ENCODE measurements around the gene SYNE1.

The SYNE1 gene

GRCh38 chr6:152267967-152268845 is 369.0 kb downstream of the SYNE1 start:
- DNase-seq: peak in 3 of 6 experiments; percentile 3 to 54 (median 49)

DNA sequence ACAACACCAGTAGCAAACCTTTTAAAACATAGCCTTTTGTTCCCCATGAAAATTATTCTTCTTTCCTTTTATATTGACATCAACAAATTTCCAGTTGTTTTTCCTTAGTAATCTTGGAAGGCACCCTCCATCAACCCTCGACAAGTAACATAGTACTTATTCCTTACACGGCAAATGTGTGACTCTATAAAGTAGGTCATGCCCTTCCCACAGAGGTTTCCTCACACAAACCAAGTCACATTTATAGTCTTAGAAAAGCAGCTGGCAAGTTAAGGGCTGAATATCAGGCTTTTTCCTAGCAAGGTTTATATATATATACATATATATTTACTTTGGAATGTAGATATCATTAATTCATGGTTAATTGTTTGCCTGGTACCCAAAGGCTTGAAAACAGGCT is 371.5 kb downstream of the SYNE1 start:
- DNase-seq: no peak

DNA sequence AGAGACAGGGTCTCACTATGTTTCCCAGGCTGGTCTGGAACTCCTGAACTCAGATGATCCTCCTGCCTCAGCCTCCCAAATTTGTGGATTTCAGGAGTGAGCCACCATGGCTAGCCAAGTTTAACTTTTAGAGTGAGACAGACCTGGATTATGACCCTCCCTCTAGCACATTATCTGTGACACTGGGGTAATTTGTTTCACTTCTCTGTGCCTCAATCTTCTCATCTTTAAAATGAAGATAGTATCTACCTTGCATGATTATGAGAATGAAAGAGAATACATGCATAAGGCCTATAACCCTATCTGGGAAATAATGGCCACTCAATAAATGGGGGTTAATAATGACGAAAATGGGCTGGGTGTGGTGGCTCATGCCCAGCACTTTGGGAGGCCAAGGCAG is 373.6 kb downstream of the SYNE1 start:
- DNase-seq: no peak

DNA sequence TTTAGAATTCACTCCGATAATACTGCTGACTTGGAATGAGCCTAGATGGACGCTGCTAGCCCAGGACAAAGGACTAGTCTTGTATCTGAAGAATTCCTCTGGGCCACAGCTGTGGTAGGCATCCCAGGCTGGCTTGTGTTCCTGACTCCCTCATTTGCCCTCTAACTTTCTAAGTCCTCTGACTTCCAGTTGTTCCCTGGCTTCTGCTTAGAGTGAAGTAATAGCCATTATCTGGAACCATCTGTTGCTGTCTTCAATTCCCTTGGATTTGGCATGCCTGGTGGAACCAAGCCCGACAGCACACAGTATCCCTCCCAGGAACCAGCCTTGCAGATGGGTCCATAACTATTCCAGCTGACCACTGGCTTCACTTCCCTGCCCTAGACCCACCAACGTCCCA is 376.0 kb downstream of the SYNE1 start:
- no peak for DNase-seq

- no peak for DNase-seq
These were observed 377.9 kb downstream of the SYNE1 start for GRCh38 chr6:152259234-152259633.

DNA sequence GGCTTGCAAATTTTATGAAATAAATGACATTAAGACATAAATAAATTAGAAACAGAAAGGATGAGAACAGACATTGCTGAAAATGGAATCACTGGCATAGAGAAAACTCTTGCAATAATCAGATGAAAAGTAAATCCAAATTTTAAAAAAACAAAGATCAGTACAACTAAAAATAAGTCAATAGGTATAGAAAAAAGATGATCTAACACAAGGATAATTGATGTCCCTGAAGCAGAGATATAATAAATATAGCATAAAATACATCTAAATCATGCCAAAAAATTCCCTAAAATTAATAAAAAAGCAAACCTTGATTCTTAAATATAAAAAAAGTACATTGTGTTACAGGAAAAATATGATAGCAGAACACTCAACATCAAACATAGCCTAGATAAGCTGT is 379.6 kb downstream of the SYNE1 start:
- no peak for DNase-seq

DNA sequence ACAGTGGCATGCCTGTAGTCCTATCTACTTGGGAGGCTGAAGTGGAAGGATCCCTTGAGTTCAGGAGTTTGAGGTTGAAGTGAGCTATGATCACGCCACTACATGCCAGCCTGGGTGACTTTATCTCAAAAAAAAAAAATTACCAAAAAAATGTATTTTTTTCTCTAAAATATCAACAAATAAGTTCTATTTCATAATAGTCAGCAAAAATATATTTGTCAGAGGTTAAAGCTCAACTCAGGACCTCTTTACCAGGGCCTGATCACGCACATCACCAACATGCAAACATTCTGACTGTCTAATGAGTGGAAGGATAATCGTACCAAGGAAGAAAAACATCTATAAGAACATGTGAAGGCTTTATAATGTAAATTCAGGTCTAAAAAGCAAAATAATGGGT is 387.0 kb downstream of the SYNE1 start:
- DNase-seq: no peak

- DNase-seq: no peak
These were observed 388.2 kb downstream of the SYNE1 start for GRCh38 chr6:152248980-152249379.

- no peak for DNase-seq
These were observed 390.4 kb downstream of the SYNE1 start for GRCh38 chr6:152246554-152247337.

DNA sequence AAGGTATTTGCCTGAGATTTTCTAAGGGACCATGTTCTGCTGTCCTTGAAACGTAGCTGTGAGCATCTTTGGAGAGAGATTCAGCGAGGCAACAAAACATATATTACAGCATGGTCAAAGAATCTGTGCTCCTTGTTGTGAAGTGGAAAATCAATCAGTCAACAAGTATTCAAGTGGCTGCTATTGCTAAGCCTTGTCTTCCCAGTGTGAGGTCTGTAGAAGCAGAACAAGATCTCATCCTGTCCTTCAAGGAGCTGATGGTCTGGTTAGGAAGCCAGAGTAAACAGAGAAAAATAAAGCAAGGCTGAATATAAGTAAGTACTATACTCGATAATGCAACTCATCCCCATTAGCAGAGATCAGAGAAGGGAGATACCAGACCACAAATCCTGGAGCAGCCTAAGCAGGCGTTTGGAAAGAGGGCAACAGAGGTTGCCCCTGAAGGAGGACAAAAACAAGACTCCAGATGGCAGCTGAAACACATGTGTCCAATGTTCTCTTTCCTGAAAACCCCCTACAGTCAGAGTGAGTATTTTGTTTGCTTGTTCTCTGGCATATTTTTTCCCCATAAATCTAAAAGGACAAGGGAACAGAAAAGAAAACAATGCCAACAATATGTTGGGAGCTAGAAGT is 392.0 kb downstream of the SYNE1 start:
- no peak for DNase-seq

- DNase-seq: no peak
These were observed 396.0 kb downstream of the SYNE1 start for GRCh38 chr6:152241013-152241766.

DNA sequence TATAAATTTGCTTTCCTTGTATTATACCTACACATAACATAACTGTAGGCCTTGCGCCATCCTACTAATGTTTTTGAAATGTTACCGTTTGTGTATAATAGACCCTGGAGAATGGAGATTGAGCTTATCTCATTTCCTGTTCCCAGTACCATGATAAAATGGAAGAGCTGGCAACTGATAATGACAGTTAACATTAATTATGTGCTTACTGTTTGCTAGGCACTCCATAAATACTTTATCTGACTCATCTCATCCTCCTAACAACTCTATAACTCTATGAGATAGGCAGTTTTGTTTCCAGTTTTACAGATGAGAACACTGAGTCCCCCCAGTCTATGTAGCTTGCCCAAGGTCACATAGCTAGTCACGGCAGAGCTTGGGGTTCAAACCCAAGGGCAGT is 396.7 kb downstream of the SYNE1 start:
- no peak for DNase-seq

DNA sequence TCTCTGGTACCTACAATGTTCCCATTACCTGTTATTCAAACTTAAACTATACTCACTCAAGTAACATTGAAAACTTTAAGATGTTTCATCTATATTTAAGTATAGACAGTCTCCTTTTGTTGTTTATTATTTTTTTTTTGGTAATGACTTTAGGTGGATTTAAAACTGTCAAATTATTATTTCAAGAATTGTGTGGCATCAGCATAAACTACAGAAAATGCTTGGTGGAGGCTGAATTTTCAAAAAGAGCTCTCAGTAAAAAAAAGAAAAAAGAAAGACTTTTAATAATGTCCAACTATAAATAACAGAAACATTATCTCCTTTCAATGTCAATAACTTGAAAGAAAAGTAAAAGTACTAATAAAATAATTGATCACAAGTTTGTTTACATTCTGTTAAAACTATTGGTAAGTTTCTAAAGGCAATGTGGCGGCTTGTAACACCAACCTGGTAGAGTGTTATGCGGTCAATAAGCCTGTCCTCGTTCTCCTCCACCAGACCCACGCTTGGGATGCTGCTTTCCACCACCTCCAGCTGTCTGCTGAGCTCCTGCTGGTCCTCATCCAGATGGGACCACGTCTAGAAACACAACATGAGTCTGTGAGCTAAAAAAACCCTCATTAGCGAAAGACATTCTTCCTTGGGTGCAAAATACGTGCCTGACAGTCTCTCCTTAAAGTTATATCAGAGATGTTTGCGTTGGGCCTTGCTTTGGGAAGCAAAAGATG is 400.6 kb downstream of the SYNE1 start:
- DNase-seq: no peak

DNA sequence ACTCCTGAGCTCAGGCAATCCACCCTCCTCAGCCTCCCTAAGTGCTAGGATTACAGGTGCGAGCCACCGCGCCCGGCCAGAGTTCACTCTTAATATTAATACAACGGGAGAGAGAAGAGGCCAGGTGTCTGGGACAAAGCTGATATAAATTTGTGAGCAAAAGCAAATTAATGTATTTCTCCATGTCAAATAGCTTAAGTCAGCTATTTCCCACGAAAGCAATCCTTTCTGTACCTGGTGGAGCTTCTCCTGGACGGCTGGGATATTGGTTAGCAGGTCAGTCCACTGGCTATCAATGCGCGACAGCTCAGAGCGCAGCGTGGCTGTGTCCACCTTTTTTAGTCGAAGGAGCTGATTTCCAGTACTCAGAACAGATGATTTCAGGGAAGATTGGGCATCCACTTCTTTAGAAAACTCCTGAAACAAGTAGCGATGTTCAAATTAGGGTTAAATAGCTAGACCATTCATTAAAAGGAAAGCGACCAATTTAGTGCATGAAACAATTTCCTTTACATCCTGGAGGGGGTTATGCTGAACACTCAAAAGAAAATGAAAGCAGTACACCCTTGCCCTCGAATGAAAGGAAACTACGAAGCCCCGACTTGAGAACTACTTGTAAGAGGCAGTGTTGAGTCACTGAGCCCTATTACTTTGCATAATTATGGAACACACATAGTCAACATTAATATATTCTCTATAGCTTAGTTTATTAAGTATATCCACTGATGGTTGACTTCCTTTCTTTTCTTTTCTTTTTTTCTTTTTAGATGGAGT is 403.4 kb downstream of the SYNE1 start:
- peak in 3 of 6 experiments; percentile 21 to 52 (median 45) for DNase-seq

DNA sequence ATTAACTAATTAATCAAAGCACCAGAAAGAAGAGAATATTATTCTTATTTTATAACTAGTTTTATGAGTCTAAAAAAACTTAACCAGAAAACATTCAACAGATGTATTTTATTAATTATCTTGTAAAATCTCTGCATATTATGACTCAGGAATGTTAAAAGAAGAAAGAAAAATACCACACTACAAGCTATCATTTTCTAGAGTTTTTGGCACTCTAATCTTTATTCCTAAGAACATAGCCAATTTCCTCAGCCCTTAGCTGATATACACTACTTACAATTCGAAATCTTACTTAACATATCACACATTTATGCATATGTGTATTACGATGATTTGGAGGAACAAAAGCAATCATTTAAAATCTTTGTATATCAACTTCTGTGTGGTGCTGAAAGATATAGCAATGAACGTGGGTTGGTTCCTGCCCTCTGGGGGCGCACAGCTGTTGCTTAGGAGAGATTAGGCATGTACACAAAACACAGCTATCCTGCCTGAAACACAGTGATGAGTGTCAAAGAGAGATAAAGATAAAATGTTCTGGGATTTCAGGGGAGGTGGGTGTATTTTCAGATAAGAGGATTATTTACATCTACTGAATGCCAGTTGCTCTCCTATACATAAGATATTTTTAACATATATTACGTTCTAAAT is 404.5 kb downstream of the SYNE1 start:
- DNase-seq: peak in 1 of 6 experiments; percentile 15

GRCh38 chr6:152229330-152229729 is 407.8 kb downstream of the SYNE1 start:
- DNase-seq: no peak

DNA sequence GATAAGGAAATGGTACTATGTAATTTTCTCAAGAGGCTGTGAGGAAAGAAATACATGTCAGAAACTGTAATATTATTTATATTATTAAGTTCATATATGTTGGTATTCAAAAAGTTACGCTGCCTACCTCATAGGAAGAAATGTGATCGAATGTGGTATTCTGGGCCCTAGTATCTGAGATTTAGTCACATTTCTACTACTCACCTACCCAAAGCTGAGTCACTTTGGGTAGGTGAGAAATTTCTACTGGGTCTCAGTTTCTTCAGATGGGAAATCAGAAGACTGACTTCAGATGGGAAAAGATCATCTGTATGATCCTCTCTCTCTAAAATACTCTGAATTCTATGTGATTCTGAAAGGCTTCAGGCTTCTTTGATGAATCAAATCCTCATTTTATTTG is 411.0 kb downstream of the SYNE1 start:
- DNase-seq: no peak

GRCh38 chr6:152225241-152225934 is 411.8 kb downstream of the SYNE1 start:
- DNase-seq: no peak

GRCh38 chr6:152223636-152224035 is 413.5 kb downstream of the SYNE1 start:
- DNase-seq: no peak
